Measurements from ENCODE around the gene STX2.
"Not testable (repeated sequence)": the region's sequence is repeated elsewhere in the genome, so short reads cannot be mapped to it uniquely, and the experiment has no call there.

The STX2 gene

GRCh38 chr12:130850418-130851021 is 11.5 kb upstream of the STX2 start:
- TF ChIP-seq CTCF (conservative IDR thresholded peaks at IDR 0.05; ENCODE audit: low read length) = no peak
- no peak overlapping the region for H3K4me3 ChIP-seq (ENCODE audit: low read length)
- DNase-seq (ENCODE audit: low read depth) = no peak

GRCh38 chr12:130849561-130850417 is 10.7 kb upstream of the STX2 start:
- DNase-seq (ENCODE audit: low read depth) = peak; percentile 35
- H3K4me3 ChIP-seq (ENCODE audit: low read length) = no peak overlapping the region
- TF ChIP-seq CTCF (conservative IDR thresholded peaks at IDR 0.05; ENCODE audit: low read length) = no peak

GRCh38 chr12:130848785-130849305 is 9.8 kb upstream of the STX2 start:
- DNase-seq (ENCODE audit: low read depth); H3K4me3 ChIP-seq (ENCODE audit: low read length): not testable (repeated sequence)

- not testable (repeated sequence) for DNase-seq (ENCODE audit: low read depth); H3K4me3 ChIP-seq (ENCODE audit: low read length)
Observed at GRCh38 chr12:130848105-130848504, 9.1 kb upstream of the STX2 start.

- DNase-seq (ENCODE audit: low read depth) = peak; percentile 72
- no peak for TF ChIP-seq CTCF (conservative IDR thresholded peaks at IDR 0.05; ENCODE audit: low read length)
- H3K4me3 ChIP-seq (ENCODE audit: low read length) = no peak overlapping the region
Observed at GRCh38 chr12:130847112-130847511, 8.1 kb upstream of the STX2 start.

- peak; percentile 93 for DNase-seq (ENCODE audit: low read depth)
- TF ChIP-seq CTCF (conservative IDR thresholded peaks at IDR 0.05; ENCODE audit: low read length) = no peak
- H3K4me3 ChIP-seq (ENCODE audit: low read length) = no peak overlapping the region
Observed at GRCh38 chr12:130846369-130846768, 7.3 kb upstream of the STX2 start.

- no peak for DNase-seq (ENCODE audit: low read depth)
- no peak for TF ChIP-seq CTCF (conservative IDR thresholded peaks at IDR 0.05; ENCODE audit: low read length)
- H3K4me3 ChIP-seq (ENCODE audit: low read length) = peak overlapping the region; percentile 58
Observed at GRCh38 chr12:130839770-130840404, 837 bp upstream of the STX2 start.

Measured in AG10803 (cell line).